K562 (cell line): ENCODE measurements around the gene CCDC34. TPM values are rescaled to one million over a fixed set of nuclear protein-coding genes. Genes with fewer than 3 reads are reported as not detected.
A peak's percentile ranks its signal among the peaks of the same experiment; 100 is the strongest.

ENCODE experiments used
- ATAC-seq: fragments of 200-7000 bp; cut with Tn5 transposase; 3 replicates; pipeline ENCODE4 v1.9.1; 2020; ENCODE audit warnings: moderate library complexity
- BruUV-seq: library from RNA; stranded (reverse); fragments of 400-500 nt; replicated peaks from 2 replicates; lab custom pipeline; 2021; lab: Mats Ljungman, UMichigan
- CTCF ChIA-PET: fragments of 300-600 bp; formaldehyde crosslinking; extraction: SDS; loops from one replicate; lab custom pipeline; 2021; ENCODE audit warnings: low intra/inter-chr PET ratio; lab: Yijun Ruan, JAX
- POLR2A ChIA-PET: fragments of 300-600, 350-650 bp; sonication (Branson Sonifier 250); formaldehyde crosslinking; extraction: SDS; loops from one replicate; lab custom pipeline; 2021; ENCODE audit warnings: antibody characterized with exemption, inconsistent platforms; lab: Yijun Ruan, JAX
- DNase-seq, 4 experiments: peaks; one replicate each; pipeline versions ENCODE4 v3.0.0 to v3.0.0-alpha.2; 2011 to 2018; ENCODE audit warnings: low spot score in 3 of 4, mixed read lengths in 3 of 4; ENCODE audit errors: extremely low read depth in 1 of 4
- FAIRE-seq: peaks from 2 replicates; lab custom pipeline; 2011; peaks lifted over from hg19 to GRCh38; lab: Jason Lieb, UNC
- H2AFZ ChIP-seq: 2 replicates; pipeline ENCODE4 v1.6.0; 2011; ENCODE audit warnings: low read depth, low read length, control low read depth, inconsistent platforms
- H3K27ac ChIP-seq: fragments of 200-600 bp; 3 replicates; pipeline ENCODE4 v1.8.0; 2011; ENCODE audit warnings: low read depth, mild to moderate bottlenecking, control low read depth, inconsistent platforms, low read length, moderate library complexity, mixed read lengths; ENCODE audit errors: extremely low read depth
- H3K27me3 ChIP-seq, 2 experiments: fragments of 300-600 bp in 1 of 2; 2 replicates in 1 of 2; 3 replicates in 1 of 2; pipeline versions ENCODE4 v1.6.0 to v1.8.0; 2011; ENCODE audit warnings: inconsistent platforms in 2 of 2, low read length in 2 of 2, mild to moderate bottlenecking in 1 of 2, mixed read lengths in 1 of 2, moderate library complexity in 1 of 2; ENCODE audit not compliant: control insufficient read depth in 2 of 2, insufficient read depth in 2 of 2
- H3K36me3 ChIP-seq: fragments of 300-600 bp; 3 replicates; pipeline ENCODE4 v1.8.0; 2011; ENCODE audit warnings: mild to moderate bottlenecking, low read length, inconsistent platforms; ENCODE audit not compliant: control insufficient read depth, insufficient read depth
- H3K4me1 ChIP-seq, 2 experiments: fragments of 200-600 bp in 1 of 2; replicated peaks in 1 of 2; 2 replicates in 1 of 2; 3 replicates in 1 of 2; pipeline versions ENCODE4 v1.5.1 to v1.8.0; 2011; ENCODE audit warnings: inconsistent platforms in 2 of 2, low read length in 2 of 2, mild to moderate bottlenecking in 1 of 2, mixed read lengths in 1 of 2, moderate library complexity in 1 of 2; ENCODE audit not compliant: control insufficient read depth in 2 of 2, insufficient read depth in 2 of 2
- H3K4me2 ChIP-seq: 2 replicates; pipeline ENCODE4 v1.6.1; 2011; ENCODE audit warnings: low read length, control low read depth, inconsistent platforms, mixed read lengths; ENCODE audit not compliant: insufficient read depth
- H3K4me3 ChIP-seq: fragments of 200-600 bp; sonication (generic), shearing (Covaris generic); 2 replicates; pipeline ENCODE4 v1.5.1; 2016; ENCODE audit warnings: control low read depth, inconsistent platforms
- H3K79me2 ChIP-seq: fragments of 200-600 bp; 3 replicates; pipeline ENCODE4 v1.8.0; 2011; ENCODE audit warnings: low read length, inconsistent platforms; ENCODE audit not compliant: control insufficient read depth, insufficient read depth
- H3K9ac ChIP-seq, 2 experiments: 2 replicates each; pipeline versions ENCODE4 v1.6.0 to v1.6.1; 2011; ENCODE audit warnings: low read depth in 2 of 2, low read length in 2 of 2, control low read depth in 1 of 2, inconsistent platforms in 1 of 2, mild to moderate bottlenecking in 1 of 2, mixed read lengths in 1 of 2; ENCODE audit not compliant: insufficient read depth in 1 of 2
- H3K9me1 ChIP-seq: one replicate; pipeline ENCODE4 v1.6.0; 2011; ENCODE audit warnings: inconsistent platforms, mild to moderate bottlenecking, low read length, moderate library complexity; ENCODE audit not compliant: control insufficient read depth, insufficient read depth
- H3K9me3 ChIP-seq: replicated peaks from 2 replicates; pipeline ENCODE4 v1.5.1; 2011; ENCODE audit warnings: low read depth, low read length, inconsistent platforms; ENCODE audit not compliant: control insufficient read depth, insufficient read depth
- H4K20me1 ChIP-seq: replicated peaks from 2 replicates; pipeline ENCODE4 v1.6.1; 2011; ENCODE audit warnings: low read length, inconsistent platforms, mixed read lengths; ENCODE audit not compliant: control insufficient read depth, insufficient read depth
- PHF8 ChIP-seq: fragments of 200-600 bp; sonication (generic); IDR thresholded peaks from 2 replicates; pipeline ENCODE4 v1.6.1; 2012; ENCODE audit warnings: mixed run types, mild to moderate bottlenecking, inconsistent platforms, low read length, moderate library complexity, borderline replicate concordance
- WGBS: fragments of 100-300 bp; shearing (Covaris generic); methylation state at CpG from one replicate; pipeline ENCODE4 v1.1.6; 2016; ENCODE audit warnings: low coverage, mixed read lengths; ENCODE audit not compliant: insufficient coverage; ENCODE audit errors: missing lambda C conversion rate; 5-methylcytosine and 5-hydroxymethylcytosine counted together
- in situ Hi-C: fragments of 300-500 bp; cut with MboI; formaldehyde crosslinking; loops from 4 replicates; pipeline ENCODE4 v1.15.0; 2018; ENCODE audit warnings: inconsistent platforms, mixed read lengths
- intact Hi-C: fragments of 100-400 bp; cut with micrococcal nuclease; formaldehyde crosslinking; loops from 2 replicates; pipeline ENCODE4 v1.14.2; 2022
- polyA plus RNA-seq, 8 experiments: library from polyadenylated mRNA; depleted of rRNA in 4 of 8; stranded (reverse) in 5 of 8; unstranded in 3 of 8; fragments of >200 nt; fragmentation: Nextera tagmentation in 2 of 8; fragmentation: Illumina TruSeq in 1 of 8; extraction: Ambion mirVana in 2 of 8; extraction: Trizol in 1 of 8; gene quantifications; 2 replicates each; pipeline versions ENCODE4 v1.2.1 to v1.2.3, GENCODE V29; 2011 to 2014; ENCODE audit warnings: inconsistent platforms in 1 of 8, missing spikeins in 1 of 8
- total RNA-seq, 7 experiments: library from RNA; depleted of rRNA in 6 of 7; stranded (reverse); fragments of >200 nt in 6 of 7; fragmentation: Illumina TruSeq in 2 of 7; extraction: Trizol in 2 of 7; gene quantifications; 2 replicates each; pipeline versions ENCODE4 v1.2.1 to v1.2.3, GENCODE V29; 2011 to 2021; ENCODE audit warnings: low replicate concordance in 1 of 7
- TF ChIP-seq, protein P1 (sequence below): sonication (generic); formaldehyde crosslinking; IDR thresholded peaks from 2 replicates; pipeline ENCODE4 v1.9.0; 2022; ENCODE audit warnings: mild to moderate bottlenecking, missing genetic modification reagents
- TF ChIP-seq, protein P2 (sequence below): sonication (generic); formaldehyde crosslinking; IDR thresholded peaks from 2 replicates; pipeline ENCODE4 v1.5.0; 2020; ENCODE audit warnings: missing genetic modification reagents

CCDC34 gene
- total and polyA plus RNA-seq, 9 of the 15 experiments (the other 6 are each of a cell fraction or from before 2014, with no cell fraction given) = 6.2 to 42.0 (median 15.7) TPM

DNA sequence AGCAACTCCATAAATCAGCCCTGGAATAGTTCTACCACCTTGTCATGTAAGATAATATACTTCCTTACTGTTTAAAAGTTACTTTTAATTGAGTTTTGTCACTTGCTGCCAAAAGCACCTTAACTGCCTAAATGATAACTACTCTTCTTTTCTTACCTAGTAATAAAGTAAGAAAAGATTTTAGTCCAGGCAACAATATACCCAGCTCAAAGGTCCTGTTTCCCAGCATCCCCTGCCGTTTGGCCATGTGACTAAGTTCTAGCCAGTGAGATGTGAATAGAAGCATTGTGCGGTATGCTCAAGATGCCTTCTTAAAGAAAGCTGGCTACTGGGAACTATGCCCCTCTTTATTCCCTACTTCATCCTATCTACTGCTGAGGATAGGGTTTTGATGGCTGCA lies 39.4 kb upstream of the CCDC34 start:
- DNase-seq = no peak
- Histone ChIP-seq H2AFZ (no peak overlapping the region), H3K4me1 (peaks cover 13 to 30% of the 10 kb centered on the region in 2 experiments; a peak in 4 of 5 replicates), H3K9me1 (no peaks in the 10 kb centered on the region), H3K27ac (no peak overlapping the region), H3K27me3 (no peaks in the 10 kb centered on the region), H3K9ac (no peak overlapping the region), H4K20me1 (no peaks in the 10 kb centered on the region), H3K4me2 (no peak overlapping the region)
- ATAC-seq = no peak
- BruUV-seq = no TSS peak
- in situ Hi-C loops (no loop called here), intact Hi-C loops (no loop called here)
- 86% methylated on average over 2 of the region's 2 CpGs for WGBS
- TF ChIP-seq, protein P1, sequence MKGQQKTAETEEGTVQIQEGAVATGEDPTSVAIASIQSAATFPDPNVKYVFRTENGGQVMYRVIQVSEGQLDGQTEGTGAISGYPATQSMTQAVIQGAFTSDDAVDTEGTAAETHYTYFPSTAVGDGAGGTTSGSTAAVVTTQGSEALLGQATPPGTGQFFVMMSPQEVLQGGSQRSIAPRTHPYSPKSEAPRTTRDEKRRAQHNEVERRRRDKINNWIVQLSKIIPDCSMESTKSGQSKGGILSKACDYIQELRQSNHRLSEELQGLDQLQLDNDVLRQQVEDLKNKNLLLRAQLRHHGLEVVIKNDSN (CRISPR knock-in tag) = 0 out of 2 replicates have a peak, but pooled peaks have one; percentile 12
- TF ChIP-seq PHF8 = no peak
- TF ChIP-seq, protein P2, sequence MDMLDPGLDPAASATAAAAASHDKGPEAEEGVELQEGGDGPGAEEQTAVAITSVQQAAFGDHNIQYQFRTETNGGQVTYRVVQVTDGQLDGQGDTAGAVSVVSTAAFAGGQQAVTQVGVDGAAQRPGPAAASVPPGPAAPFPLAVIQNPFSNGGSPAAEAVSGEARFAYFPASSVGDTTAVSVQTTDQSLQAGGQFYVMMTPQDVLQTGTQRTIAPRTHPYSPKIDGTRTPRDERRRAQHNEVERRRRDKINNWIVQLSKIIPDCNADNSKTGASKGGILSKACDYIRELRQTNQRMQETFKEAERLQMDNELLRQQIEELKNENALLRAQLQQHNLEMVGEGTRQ (CRISPR knock-in tag) = 0 out of 2 replicates have a peak, but pooled peaks have one; percentile 13
- TF ChIP-seq, all 486 proteins: peak for 2
- ChIA-PET CTCF (no interaction called here), POLR2A (interaction anchor here (1.1 to 1.7 kb wide), 3 partner anchors 13 to 23 kb away, joined by 3 to 5 read pairs (median 5); no protein-coding TSS in a partner anchor)
- Histone ChIP-seq H3K79me2 (no peaks in the 10 kb centered on the region), H3K36me3 (no peaks in the 10 kb centered on the region; the same call in 2 of the 3 replicates), H3K4me3 (no peak overlapping the region), H3K9me3 (no peaks in the 10 kb centered on the region)
- no peak for FAIRE-seq
